Measurements from ENCODE around the gene PPP6R2.

The PPP6R2 gene

GRCh38 chr22:50443197-50443596 lies 100.1 kb downstream of the PPP6R2 start:
- H3K36me3 Mint-ChIP-seq = no peaks in the 10 kb centered on the region
- H3K4me3 Mint-ChIP-seq = no peak overlapping the region
- H3K27ac Mint-ChIP-seq = peak overlapping the region; percentile 85

GRCh38 chr22:50443801-50444625 lies 100.9 kb downstream of the PPP6R2 start:
- no peak overlapping the region for H3K27ac Mint-ChIP-seq
- H3K4me3 Mint-ChIP-seq = no peak overlapping the region
- no peaks in the 10 kb centered on the region for H3K27me3 Mint-ChIP-seq
- peaks cover 22% of the 10 kb centered on the region for H3K4me1 Mint-ChIP-seq (ENCODE audit: low read depth)
- H3K9me3 Mint-ChIP-seq (ENCODE audit: low read depth) = no peaks in the 10 kb centered on the region
- no peaks in the 10 kb centered on the region for H3K36me3 Mint-ChIP-seq

More at GRCh38 chr22:50443197-50443596, 100.1 kb downstream of the PPP6R2 start:
- Mint-ChIP-seq H3K27me3 (no peaks in the 10 kb centered on the region), H3K4me1 (ENCODE audit: low read depth) (peaks cover 20% of the 10 kb centered on the region), H3K9me3 (ENCODE audit: low read depth) (no peaks in the 10 kb centered on the region)

DNA sequence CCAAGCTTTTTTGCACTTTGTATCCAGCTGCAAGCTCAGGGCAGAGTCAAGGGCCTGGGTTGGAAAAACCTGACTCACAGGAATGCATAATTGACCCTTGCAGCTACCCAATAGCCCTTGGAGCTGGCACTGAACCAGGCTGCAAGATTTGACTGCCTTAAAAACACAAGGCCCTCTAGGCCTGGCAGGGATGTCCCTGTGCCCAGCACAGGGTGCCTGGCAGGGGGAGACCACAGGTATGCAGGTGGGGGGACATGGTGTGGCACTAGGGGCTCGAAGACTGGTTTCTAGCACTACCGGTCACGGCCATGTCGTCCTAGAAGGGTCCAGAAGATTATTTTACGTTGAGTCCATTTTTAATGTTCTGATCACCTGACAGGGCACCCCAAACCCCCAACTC lies 101.5 kb downstream of the PPP6R2 start:
- H3K9me3 Mint-ChIP-seq (ENCODE audit: low read depth) = no peaks in the 10 kb centered on the region
- no peaks in the 10 kb centered on the region for H3K36me3 Mint-ChIP-seq
- peak overlapping the region; percentile 7 for H3K4me3 Mint-ChIP-seq
- H3K4me1 Mint-ChIP-seq (ENCODE audit: low read depth) = peaks cover 24% of the 10 kb centered on the region
- H3K27ac Mint-ChIP-seq = peak overlapping the region; percentile 81
- H3K27me3 Mint-ChIP-seq = no peaks in the 10 kb centered on the region

DNA sequence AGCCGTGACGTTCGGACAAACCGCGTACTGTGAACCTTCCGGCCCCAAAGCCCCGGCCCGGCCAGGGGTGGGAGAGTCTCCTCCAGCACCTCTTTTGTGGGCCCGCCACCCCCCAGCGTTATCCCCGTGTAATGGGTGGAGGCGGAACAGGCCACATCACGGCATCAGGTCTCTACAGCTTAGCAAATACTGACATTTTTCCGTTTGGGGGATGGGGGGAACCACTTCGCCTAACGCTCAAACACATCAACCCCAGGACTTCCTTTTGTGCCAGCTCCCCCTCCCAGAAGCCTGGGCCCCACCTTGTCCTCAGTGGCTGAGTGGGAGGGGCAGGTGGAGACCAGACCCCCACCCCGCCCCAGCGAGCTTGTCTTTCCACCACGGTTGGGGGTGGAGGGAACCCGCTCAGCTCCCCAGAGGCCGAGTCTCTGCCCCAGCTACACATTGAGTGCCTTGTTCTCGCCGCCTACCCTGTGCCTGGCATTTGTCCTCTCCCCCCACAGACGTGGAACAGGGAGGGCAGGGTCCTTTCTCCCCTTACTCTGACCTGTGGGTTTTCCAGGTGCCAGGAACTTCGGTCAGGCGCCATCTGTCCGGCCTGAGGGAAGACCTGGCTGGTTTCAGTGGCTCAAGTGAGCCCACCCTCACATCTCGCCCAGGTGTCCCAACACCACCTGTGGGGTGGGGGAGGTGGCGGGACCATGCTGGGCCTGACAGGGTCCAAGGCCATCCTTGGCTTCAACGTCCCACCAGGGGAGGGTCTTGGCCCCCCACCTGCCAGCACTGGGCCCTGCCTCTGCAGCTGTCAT lies 102.1 kb downstream of the PPP6R2 start:
- Mint-ChIP-seq H3K4me1 (ENCODE audit: low read depth) (peaks cover 27% of the 10 kb centered on the region), H3K9me3 (ENCODE audit: low read depth) (no peaks in the 10 kb centered on the region), H3K27me3 (no peaks in the 10 kb centered on the region), H3K36me3 (no peaks in the 10 kb centered on the region), H3K4me3 (peak overlapping the region; percentile 46), H3K27ac (peak overlapping the region; percentile 81)

GRCh38 chr22:50445880-50446707 lies 103.0 kb downstream of the PPP6R2 start:
- peaks cover 2% of the 10 kb centered on the region for H3K36me3 Mint-ChIP-seq
- H3K4me1 Mint-ChIP-seq (ENCODE audit: low read depth) = peaks cover 29% of the 10 kb centered on the region

DNA sequence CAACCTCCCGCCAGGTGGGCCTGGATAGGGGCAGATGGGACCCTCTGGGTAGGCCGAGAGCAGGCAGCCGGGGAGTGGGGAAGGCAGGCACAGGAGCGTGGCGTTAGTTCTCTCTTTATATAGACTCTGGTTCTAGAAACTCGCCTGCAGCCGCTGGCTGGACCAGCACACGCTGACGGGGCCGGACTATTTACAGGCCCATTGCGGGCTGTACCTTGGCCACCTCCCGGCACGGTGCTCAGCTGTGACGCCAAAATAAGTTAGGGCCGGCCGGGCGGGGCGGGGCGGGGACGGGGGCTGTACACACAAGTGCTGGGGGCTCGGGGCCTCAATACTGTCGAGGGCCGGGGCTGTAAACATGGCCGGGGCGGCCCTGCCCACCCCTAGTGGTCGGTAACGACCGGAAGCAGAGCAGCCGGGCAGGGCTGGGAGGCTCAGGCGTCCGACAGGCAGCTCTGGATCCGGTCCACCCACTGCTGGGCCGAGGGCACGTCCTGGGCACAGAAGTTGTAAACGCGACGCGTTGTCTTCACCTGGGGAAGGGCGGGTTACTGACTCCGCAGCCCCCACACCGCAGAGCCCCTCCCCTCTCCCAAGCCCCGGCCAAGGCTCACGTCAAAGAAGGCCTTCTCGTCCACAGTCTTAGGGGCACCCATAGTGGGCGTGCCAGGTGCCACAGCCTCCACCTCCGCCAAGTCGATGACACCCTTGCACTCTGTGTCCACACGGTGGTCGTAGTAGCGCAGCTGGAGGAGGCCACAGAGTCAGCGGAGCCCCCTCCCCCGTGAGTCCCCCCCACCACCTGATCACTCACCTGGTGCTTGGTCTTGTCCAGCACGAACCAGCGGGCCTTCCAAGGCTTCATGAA lies 103.8 kb downstream of the PPP6R2 start:
- Mint-ChIP-seq H3K27me3 (no peaks in the 10 kb centered on the region), H3K4me3 (no peak overlapping the region), H3K27ac (no peak overlapping the region), H3K4me1 (ENCODE audit: low read depth) (peaks cover 33% of the 10 kb centered on the region), H3K9me3 (ENCODE audit: low read depth) (no peaks in the 10 kb centered on the region), H3K36me3 (peaks cover 2% of the 10 kb centered on the region)

More at GRCh38 chr22:50445880-50446707, 103.0 kb downstream of the PPP6R2 start:
- Mint-ChIP-seq H3K4me3 (no peak overlapping the region), H3K9me3 (ENCODE audit: low read depth) (no peaks in the 10 kb centered on the region), H3K27ac (peak overlapping the region; percentile 81), H3K27me3 (no peaks in the 10 kb centered on the region)

GRCh38 chr22:50447576-50448551 lies 104.7 kb downstream of the PPP6R2 start:
- no peaks in the 10 kb centered on the region for H3K9me3 Mint-ChIP-seq (ENCODE audit: low read depth)
- no peak overlapping the region for H3K4me3 Mint-ChIP-seq
- H3K36me3 Mint-ChIP-seq = peaks cover 5% of the 10 kb centered on the region
- H3K27ac Mint-ChIP-seq = no peak overlapping the region
- H3K27me3 Mint-ChIP-seq = no peaks in the 10 kb centered on the region
- peaks cover 36% of the 10 kb centered on the region for H3K4me1 Mint-ChIP-seq (ENCODE audit: low read depth)

GRCh38 chr22:50452649-50453048 lies 109.5 kb downstream of the PPP6R2 start:
- peak overlapping the region; percentile 78 for H3K27ac Mint-ChIP-seq
- H3K4me3 Mint-ChIP-seq = no peak overlapping the region
- no peaks in the 10 kb centered on the region for H3K27me3 Mint-ChIP-seq
- peaks cover 21% of the 10 kb centered on the region for H3K4me1 Mint-ChIP-seq (ENCODE audit: low read depth)
- H3K9me3 Mint-ChIP-seq (ENCODE audit: low read depth) = no peaks in the 10 kb centered on the region
- H3K36me3 Mint-ChIP-seq = peaks cover 5% of the 10 kb centered on the region

GRCh38 chr22:50454556-50455075 lies 111.5 kb downstream of the PPP6R2 start:
- peaks cover 5% of the 10 kb centered on the region for H3K36me3 Mint-ChIP-seq
- H3K4me3 Mint-ChIP-seq = no peak overlapping the region
- no peaks in the 10 kb centered on the region for H3K27me3 Mint-ChIP-seq
- H3K4me1 Mint-ChIP-seq (ENCODE audit: low read depth) = peaks cover 18% of the 10 kb centered on the region
- no peak overlapping the region for H3K27ac Mint-ChIP-seq
- no peaks in the 10 kb centered on the region for H3K9me3 Mint-ChIP-seq (ENCODE audit: low read depth)

DNA sequence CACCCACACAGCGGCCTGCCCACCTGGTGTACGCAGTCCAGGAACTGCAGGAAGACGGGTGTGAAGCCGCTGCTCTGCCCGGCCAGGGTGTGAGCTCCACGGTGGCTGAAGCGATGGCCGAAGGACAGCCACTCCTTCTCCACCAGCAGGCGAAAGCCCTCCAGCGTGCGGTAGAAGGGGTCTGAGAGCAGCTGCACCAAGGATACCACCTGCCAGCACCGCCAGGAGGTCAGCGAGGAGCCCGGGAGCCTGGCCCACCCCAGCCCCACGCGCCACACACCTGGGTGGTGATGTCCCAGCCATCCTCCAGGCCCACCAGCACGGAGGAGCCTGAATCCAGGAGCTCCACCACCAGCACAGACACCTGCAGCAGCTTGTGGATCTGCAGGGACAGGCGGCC lies 112.1 kb downstream of the PPP6R2 start:
- no peaks in the 10 kb centered on the region for H3K9me3 Mint-ChIP-seq (ENCODE audit: low read depth)
- no peak overlapping the region for H3K27ac Mint-ChIP-seq
- H3K4me1 Mint-ChIP-seq (ENCODE audit: low read depth) = peaks cover 15% of the 10 kb centered on the region
- H3K27me3 Mint-ChIP-seq = no peaks in the 10 kb centered on the region
- H3K4me3 Mint-ChIP-seq = no peak overlapping the region
- H3K36me3 Mint-ChIP-seq = peaks cover 5% of the 10 kb centered on the region

- Mint-ChIP-seq H3K27ac (peak overlapping the region; percentile 50), H3K27me3 (no peaks in the 10 kb centered on the region), H3K9me3 (ENCODE audit: low read depth) (no peaks in the 10 kb centered on the region)
These were observed 112.9 kb downstream of the PPP6R2 start for GRCh38 chr22:50456026-50456425.

DNA sequence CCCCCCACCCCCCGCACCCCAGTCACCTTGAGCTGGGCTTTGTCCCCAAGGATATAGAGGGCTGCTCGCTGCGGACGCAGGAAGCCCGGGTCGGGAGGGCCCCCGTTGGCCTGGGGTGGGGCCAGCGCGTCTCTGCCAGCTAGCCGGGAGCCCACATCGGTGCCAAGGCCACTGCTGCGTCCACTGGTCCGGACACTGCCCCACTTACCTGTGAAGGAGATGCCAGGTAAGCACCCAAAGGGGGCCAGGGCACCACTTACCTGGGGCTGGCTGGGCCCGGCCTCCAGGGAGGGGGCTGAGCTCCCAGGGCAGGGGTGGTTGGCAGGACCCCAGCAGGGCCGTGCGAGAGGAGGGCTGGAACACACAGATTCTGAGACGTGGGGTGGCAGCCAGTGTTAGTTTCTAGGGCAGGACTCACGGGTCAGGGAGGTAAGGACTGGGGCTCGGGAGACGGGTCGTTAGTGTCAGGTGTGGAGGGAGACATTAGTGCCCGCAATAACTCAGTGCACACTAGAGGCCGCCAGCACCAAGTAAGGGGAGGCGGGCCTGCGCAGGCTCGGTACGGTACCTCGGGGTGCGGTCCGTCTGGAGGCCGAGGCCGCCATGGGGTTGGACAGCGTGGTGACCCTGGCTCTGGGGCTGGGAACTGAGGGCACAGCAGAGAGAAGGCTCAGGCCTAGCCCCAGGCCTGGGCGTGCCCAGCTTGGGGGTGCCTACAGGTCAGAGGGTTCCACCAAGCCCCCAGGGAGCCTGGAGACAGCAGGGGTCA lies 113.5 kb downstream of the PPP6R2 start:
- Mint-ChIP-seq H3K27me3 (no peaks in the 10 kb centered on the region), H3K4me3 (no peak overlapping the region), H3K9me3 (ENCODE audit: low read depth) (no peaks in the 10 kb centered on the region), H3K4me1 (ENCODE audit: low read depth) (peaks cover 9% of the 10 kb centered on the region), H3K27ac (peak overlapping the region; percentile 17), H3K36me3 (peaks cover 2% of the 10 kb centered on the region)

More at GRCh38 chr22:50456026-50456425, 112.9 kb downstream of the PPP6R2 start:
- Mint-ChIP-seq H3K36me3 (peaks cover 2% of the 10 kb centered on the region), H3K4me1 (ENCODE audit: low read depth) (peaks cover 13% of the 10 kb centered on the region), H3K4me3 (no peak overlapping the region)

Measured in activated naive CD8-positive, alpha-beta T cell (primary cell).